IPS-18a (cell line): ENCODE measurements around the gene ABLIM1.

Experiments used
- H3K27ac ChIP-seq: one replicate; pipeline ENCODE4 v1.5.1; 2013; ENCODE audit warnings: low read length
- H3K27me3 ChIP-seq: one replicate; pipeline ENCODE4 v1.6.1; 2013; ENCODE audit warnings: mild to moderate bottlenecking, low read length; ENCODE audit not compliant: control insufficient read depth, insufficient read depth
- H3K36me3 ChIP-seq: one replicate; pipeline ENCODE4 v1.6.1; 2013; ENCODE audit warnings: low read depth, low read length; ENCODE audit not compliant: control insufficient read depth
- H3K4me1 ChIP-seq: one replicate; pipeline ENCODE4 v1.6.1; 2013; ENCODE audit warnings: low read depth, low read length; ENCODE audit not compliant: control insufficient read depth
- H3K4me3 ChIP-seq: one replicate; pipeline ENCODE4 v1.5.1; 2013; ENCODE audit warnings: low read length
- H3K9ac ChIP-seq: one replicate; pipeline ENCODE4 v1.6.1; 2013; ENCODE audit warnings: mild to moderate bottlenecking, low read length, moderate library complexity
- H3K9me3 ChIP-seq: one replicate; pipeline ENCODE4 v1.6.1; 2013; ENCODE audit warnings: low read depth, low read length; ENCODE audit not compliant: control insufficient read depth

Gene ABLIM1

DNA sequence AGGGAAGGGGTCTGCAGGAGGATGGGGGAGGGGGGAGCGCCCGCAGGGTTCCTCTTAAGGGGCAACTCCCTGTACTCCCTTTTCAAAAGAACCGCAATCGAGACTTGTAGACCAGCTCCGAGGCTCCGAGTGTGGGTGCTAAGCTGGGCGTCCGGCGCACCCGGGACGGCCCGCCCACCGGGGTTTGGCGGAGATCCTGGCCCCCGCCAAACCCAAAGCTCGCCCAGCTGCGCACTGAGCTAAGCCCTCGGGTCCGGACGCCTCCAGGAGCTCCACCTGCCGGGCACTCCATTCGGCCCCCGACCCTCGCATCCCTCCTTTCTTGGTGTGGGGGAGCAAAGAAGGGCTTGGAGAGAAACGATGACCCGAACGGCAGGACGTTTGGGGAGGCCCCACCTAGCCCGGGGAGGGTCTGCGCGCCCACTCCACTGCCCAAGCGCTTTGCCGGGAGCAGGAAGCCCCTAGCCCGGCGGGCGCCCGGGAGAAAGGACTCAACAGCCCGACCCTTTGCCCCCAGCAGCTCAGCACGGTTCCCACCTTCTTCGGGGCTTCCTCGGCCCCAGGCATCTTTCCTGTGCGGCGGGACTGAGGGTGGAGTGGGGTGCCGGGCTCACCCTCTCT is 254.4 kb downstream of the ABLIM1 start:
- no peaks in the 10 kb centered on the region for H3K36me3 ChIP-seq
- H3K9me3 ChIP-seq, result no peaks in the 10 kb centered on the region
- H3K9ac ChIP-seq, result peak overlapping the region; percentile 21
- H3K27ac ChIP-seq, result no peak overlapping the region
- H3K27me3 ChIP-seq, result peaks cover 66% of the 10 kb centered on the region
- H3K4me1 ChIP-seq, result peaks cover 12% of the 10 kb centered on the region
- H3K4me3 ChIP-seq, result peak overlapping the region; percentile 70

DNA sequence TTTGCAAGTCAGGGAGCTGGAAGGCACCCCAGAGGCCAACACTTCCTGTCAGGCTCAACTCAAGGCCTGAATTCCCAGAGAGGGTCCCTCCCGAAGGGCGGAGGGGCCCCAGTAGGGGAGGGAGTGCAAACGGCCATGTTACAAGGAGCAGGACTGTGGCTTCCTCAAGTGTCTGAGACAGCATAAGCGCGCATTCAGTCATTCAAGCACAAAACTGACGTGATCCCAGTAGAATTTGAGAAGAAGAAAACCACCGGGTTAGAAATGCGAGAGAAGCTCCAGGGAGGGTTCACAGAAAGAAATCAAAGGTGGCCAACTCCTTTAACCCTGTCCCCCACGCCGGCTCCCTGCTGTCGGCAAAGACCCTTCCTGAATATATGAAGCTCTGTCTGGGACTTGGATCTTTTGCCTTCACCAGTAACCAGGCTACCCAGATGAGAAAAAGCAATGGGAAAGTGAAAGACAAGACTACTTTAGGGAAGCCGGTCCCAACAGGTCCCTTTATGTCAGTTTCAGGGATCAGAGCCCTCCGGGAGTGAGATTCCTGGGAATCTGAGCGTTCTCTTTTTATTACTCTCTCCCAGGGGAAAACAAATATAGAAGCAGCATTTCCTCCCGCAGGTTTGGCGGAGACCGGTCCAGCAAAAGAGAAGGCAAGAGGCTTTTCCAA is 255.1 kb downstream of the ABLIM1 start:
- Histone ChIP-seq H3K9me3 (no peaks in the 10 kb centered on the region), H3K4me3 (peak overlapping the region; percentile 70), H3K9ac (peak overlapping the region; percentile 21), H3K27ac (no peak overlapping the region), H3K27me3 (peaks cover 61% of the 10 kb centered on the region), H3K4me1 (peaks cover 11% of the 10 kb centered on the region), H3K36me3 (no peaks in the 10 kb centered on the region)

DNA sequence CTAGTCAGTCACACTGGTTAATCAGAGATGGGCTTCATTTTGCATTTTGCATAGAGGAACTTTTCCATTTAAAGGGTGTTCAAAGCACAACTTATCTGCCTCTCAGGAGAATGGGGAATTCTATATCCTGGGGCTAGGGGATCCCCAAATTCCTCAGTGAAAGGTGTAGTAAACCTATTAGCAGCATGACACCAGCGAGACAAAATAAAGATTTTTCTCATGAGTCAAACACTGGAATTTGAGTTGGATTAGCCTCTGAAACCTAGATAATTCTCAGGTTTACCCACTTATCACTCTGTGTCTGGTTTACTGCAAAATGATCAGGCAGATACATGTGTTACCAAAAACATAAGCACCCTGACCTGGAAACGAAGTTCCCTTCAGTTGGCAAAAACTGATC is 255.8 kb downstream of the ABLIM1 start:
- H3K9ac ChIP-seq, result no peak overlapping the region
- peaks cover 11% of the 10 kb centered on the region for H3K4me1 ChIP-seq
- H3K27ac ChIP-seq, result no peak overlapping the region
- H3K27me3 ChIP-seq, result peaks cover 57% of the 10 kb centered on the region
- H3K4me3 ChIP-seq, result no peak overlapping the region
- no peaks in the 10 kb centered on the region for H3K36me3 ChIP-seq
- no peaks in the 10 kb centered on the region for H3K9me3 ChIP-seq

DNA sequence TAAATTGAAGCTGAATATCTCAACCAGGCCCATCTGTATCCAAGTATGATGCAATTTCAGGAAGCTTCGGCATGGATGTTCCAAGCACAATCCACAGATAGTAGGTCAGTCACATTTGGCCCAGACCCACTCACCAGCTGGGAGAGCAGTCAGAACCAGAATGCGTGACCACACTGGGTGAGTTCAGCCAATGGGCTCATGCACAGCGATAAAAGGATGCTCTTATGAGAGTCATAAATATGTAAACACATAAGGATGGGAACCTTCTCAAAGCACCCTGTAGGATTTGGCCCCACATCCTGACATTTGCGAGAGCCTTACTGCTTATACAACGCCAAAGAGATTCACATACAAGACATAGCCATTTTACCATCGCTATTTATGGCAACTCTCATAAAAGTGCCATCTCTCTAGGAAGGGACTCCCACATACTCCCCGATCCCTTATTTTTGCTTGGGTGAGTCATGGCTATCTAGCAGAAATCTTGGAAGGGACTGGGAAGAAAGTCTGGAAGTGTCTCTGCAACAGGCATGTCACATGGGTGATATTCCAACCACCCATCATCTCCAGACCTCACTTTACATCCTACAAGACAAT is 256.8 kb downstream of the ABLIM1 start:
- H3K4me3 ChIP-seq, result no peak overlapping the region
- H3K27me3 ChIP-seq, result peaks cover 52% of the 10 kb centered on the region
- H3K27ac ChIP-seq, result no peak overlapping the region
- H3K9me3 ChIP-seq, result no peaks in the 10 kb centered on the region
- H3K36me3 ChIP-seq, result no peaks in the 10 kb centered on the region
- H3K9ac ChIP-seq, result no peak overlapping the region
- H3K4me1 ChIP-seq, result peaks cover 11% of the 10 kb centered on the region

DNA sequence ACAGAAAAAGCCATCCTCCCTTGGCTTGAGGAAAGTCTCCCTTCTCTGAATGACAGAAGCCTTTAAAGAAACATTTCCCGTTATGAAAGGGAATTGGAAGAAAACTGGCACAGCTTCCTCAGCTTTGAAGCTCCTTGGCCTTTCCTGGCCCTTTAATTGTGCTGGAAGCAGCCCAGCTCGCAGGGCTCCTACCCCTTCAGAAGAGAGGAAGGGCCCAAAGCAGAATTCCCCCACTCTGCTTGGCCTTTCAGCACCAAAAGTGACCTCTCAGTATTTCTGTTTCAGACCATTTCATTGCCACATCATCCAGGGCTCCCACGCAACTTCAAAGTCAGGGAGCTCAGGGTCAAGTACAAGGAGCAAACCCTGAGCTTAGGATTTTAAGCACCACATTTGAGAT is 258.0 kb downstream of the ABLIM1 start:
- Histone ChIP-seq H3K27ac (no peak overlapping the region), H3K9ac (no peak overlapping the region), H3K36me3 (no peaks in the 10 kb centered on the region), H3K9me3 (no peaks in the 10 kb centered on the region), H3K27me3 (peaks cover 40% of the 10 kb centered on the region), H3K4me3 (no peak overlapping the region), H3K4me1 (peaks cover 11% of the 10 kb centered on the region)

DNA sequence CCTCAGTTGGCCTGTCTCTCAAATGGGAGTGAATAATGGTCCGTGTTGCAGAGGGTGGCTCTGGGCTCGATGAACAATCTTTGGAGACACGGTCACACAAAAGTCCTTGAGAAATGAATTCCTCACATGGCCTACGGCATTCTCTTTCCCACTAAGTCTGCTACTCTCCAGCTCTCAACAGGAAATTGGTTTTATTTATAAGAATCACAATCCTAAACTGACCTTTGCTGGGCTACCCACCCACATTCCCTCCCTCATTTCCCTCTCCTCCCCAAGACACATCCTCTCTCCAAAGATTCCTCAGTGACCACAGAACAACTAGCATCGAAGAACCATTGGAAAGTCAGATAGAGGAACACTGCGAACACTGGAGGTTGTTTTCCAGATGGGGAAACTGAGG is 258.5 kb downstream of the ABLIM1 start:
- Histone ChIP-seq H3K9me3 (no peaks in the 10 kb centered on the region), H3K4me1 (peaks cover 11% of the 10 kb centered on the region), H3K9ac (no peak overlapping the region), H3K36me3 (no peaks in the 10 kb centered on the region), H3K27ac (no peak overlapping the region), H3K27me3 (peaks cover 35% of the 10 kb centered on the region), H3K4me3 (no peak overlapping the region)

DNA sequence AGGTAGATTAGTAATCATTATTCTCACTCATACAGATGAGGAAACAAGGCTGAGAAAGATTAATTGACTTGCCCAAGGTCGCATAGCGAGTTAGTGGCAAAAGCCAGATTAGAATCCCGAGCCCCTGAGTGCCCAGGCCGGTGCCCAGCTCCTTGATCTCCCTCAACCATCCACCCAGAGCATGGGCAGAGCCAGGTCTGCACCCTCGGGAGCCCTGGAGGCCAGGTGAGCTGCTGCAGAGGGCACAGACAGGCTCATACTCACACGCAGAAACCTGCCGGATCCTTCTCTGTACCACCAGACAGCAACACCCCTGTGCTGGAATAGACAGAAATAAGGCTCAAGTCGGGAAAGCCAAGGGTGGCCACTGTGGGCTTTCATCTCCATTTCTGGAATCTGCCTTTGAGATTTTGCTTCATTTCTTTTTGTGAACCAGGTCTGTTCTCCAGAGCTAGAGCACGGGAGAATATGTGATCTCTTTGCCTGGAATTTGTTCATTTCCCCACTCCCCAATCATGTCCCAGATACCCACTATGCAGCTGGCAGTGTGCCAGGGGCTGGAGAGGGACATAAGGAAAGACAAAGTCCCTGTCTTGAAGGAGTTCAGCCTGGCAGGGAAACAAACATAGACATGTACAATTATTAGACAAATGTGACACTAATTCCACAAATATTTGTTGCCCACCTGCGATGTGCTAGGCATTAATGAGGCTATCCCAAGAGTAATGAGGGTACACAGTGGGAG is 259.3 kb downstream of the ABLIM1 start:
- H3K4me1 ChIP-seq, result peaks cover 14% of the 10 kb centered on the region
- H3K36me3 ChIP-seq, result no peaks in the 10 kb centered on the region
- H3K9ac ChIP-seq, result no peak overlapping the region
- H3K9me3 ChIP-seq, result no peaks in the 10 kb centered on the region
- peaks cover 27% of the 10 kb centered on the region for H3K27me3 ChIP-seq
- H3K4me3 ChIP-seq, result no peak overlapping the region
- no peak overlapping the region for H3K27ac ChIP-seq

DNA sequence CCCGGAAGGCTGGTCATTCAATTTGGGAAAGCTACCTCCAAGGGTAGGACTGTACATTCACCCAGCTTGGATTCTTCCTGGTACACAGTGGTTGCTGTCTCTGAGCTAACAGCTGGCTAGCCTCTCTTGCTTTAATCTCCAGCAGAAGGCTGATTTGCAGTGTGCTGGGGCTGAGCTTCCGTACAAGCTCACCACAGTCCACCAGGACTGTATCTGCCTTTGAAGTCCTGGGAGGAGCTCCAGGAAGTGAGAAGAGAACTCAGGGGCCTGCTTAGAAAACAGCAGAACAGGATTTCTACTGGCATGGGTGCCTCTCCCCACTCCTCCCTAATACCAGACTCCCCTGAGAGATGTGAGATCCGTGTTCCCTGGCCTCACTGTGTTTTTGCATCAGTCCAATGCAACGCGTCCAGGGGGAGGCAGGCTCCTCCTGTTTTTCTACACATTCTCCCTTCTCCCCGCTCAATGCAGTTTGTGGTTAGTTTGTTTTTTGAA is 260.4 kb downstream of the ABLIM1 start:
- no peaks in the 10 kb centered on the region for H3K36me3 ChIP-seq
- peaks cover 12% of the 10 kb centered on the region for H3K4me1 ChIP-seq
- H3K27me3 ChIP-seq, result peaks cover 17% of the 10 kb centered on the region

DNA sequence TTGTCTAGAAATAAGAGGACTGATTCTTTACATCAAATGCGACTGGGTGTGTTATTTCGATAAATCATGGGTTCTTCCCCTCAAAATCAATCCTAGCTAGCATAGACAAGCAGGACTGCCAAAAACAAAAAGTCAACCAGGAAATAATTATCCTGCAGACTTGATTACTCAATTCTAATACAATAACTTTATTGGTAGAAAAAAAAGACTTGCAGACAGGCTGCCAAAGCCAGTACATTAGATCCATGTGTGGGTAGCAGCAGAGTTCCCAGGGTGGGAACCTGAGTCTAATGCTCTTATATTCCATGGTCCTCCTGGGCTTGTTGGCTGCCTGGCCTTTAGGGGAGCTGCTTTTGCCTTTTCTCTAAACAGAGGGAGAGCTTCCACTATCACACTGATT is 261.6 kb downstream of the ABLIM1 start:
- peaks cover 4% of the 10 kb centered on the region for H3K27me3 ChIP-seq
- H3K4me3 ChIP-seq, result no peak overlapping the region
- H3K9ac ChIP-seq, result no peak overlapping the region
- H3K4me1 ChIP-seq, result peaks cover 7% of the 10 kb centered on the region
- no peaks in the 10 kb centered on the region for H3K36me3 ChIP-seq
- H3K9me3 ChIP-seq, result no peaks in the 10 kb centered on the region
- no peak overlapping the region for H3K27ac ChIP-seq

More for the DNA sequence above, 260.4 kb downstream of the ABLIM1 start:
- Histone ChIP-seq H3K4me3 (no peak overlapping the region), H3K9me3 (no peaks in the 10 kb centered on the region), H3K27ac (no peak overlapping the region), H3K9ac (no peak overlapping the region)

DNA sequence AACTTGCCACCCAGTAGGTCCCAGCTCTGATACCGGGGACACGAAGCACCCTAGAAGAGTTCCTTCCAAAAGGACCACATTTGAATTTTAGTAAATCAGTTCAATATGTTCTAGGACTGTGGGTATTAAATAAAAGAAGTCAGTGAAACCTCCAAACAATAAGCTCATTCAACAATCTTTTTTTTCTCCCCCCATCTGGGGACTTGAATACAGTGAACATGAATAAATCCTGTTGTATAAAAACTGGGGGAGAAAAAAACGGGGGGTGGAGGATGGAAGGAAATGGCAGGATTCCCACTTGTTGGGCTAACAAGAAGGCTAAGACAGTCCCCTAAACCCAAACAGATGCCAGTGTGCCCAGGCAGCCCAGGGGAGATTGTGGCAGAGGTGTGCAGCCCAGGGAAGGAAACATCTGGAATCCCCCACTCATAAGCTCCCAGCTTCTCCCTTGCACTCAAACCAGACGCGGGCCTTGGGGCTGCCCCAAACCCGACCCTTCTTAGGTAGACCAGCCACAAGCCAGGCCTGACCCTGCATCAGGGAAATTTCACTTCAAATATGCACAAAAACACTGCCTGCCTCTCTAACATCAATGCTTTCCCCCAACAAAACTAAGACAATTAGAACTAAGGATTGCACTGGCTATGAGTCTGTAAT is 262.6 kb downstream of the ABLIM1 start:
- Histone ChIP-seq H3K36me3 (no peaks in the 10 kb centered on the region), H3K4me3 (no peak overlapping the region), H3K9ac (no peak overlapping the region), H3K9me3 (no peaks in the 10 kb centered on the region), H3K4me1 (peaks cover 7% of the 10 kb centered on the region), H3K27ac (no peak overlapping the region), H3K27me3 (no peaks in the 10 kb centered on the region)

DNA sequence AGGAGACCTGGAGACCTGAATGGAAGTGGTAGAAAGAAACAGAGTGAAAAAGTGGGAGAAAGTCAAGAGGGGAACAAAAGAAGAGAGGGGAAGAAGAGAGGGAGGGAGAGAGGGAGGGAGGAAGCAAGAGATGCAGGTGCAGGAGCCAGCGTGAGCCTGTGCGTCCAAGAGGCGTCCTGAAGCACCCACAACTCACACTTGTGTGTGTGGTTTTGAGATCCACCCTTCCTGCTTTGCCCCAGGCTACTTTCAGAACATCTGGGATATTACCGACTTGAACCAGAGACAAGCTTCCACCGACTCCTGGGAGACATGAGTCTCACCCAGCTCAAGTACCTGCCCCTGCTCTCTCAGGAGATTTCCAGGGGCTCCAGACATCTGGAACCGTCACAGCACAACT is 263.5 kb downstream of the ABLIM1 start:
- H3K27ac ChIP-seq, result no peak overlapping the region
- H3K36me3 ChIP-seq, result no peaks in the 10 kb centered on the region
- H3K4me3 ChIP-seq, result no peak overlapping the region
- peaks cover 7% of the 10 kb centered on the region for H3K4me1 ChIP-seq
- no peak overlapping the region for H3K9ac ChIP-seq
- no peaks in the 10 kb centered on the region for H3K9me3 ChIP-seq
- H3K27me3 ChIP-seq, result no peaks in the 10 kb centered on the region
